ENCODE measurements around the gene FER1L5. TPM values are rescaled to one million over a fixed set of nuclear protein-coding genes. Genes with fewer than 3 reads are reported as not detected.

FER1L5 gene
- total RNA-seq, 2 experiments from 2014 or later: not detected

DNA sequence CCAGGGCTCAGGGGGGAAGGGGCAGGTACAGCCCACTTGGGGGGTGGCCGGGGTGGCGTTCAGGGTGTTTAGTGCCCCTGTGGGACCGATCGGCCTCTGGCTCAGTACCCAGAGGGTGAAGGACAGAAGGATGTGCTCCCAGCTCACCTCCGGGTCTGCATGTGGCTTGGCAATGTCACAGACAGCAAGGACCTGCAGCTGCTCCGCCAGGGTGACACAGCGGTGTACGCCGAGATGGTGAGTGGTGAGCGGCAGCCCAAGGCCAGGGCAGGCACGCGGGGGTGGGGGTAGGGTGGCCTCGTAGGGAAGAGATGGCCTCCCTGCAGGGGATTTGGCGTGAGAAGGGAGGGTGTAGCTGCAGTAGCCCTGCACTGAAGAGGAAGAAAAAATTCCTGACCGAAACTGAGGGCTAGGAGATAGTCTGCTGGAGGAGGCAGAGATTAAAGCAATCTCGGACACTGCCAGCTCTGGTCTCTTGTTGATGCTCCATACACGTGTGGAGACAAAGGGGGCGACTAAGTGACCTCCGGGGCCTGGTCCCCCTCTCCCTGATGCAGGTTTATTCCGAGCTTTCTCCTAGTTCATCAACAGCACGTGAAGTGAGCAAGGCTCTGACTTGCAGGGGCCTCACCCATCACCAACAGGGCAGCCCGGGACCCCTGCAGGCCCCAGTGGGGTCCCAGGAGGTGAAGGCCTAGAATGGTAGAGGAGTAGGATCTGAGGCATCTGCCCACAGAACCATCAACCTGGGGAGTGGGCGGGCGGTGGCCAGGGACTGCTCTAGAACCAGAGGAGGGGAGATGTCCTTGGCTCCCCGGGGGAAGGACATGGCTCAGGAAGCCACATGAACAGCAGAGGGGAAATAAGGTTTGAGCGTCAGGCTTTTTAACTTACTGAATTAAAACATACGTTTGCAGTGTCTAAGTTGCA is 45.4 kb downstream of the FER1L5 start:
- POLR2A ChIA-PET: no interaction called here
- no peak overlapping the region for H3K4me3 ChIP-seq (ENCODE audit: low read depth, low read length, poor library complexity, severe bottlenecking)
- no peak overlapping the region for H2AFZ ChIP-seq (ENCODE audit: low read length)
- BruUV-seq (replicated peaks): no TSS peak
- CTCF ChIA-PET (ENCODE audit: unreplicated experiment): no interaction called here
- DNase-seq (ENCODE audit: low spot score): no peak
- intact Hi-C loops (cut with micrococcal nuclease; ENCODE audit: unreplicated experiment): no loop called here
- H3K9me2 ChIP-seq (ENCODE audit: insufficient read depth, low read length): no peaks in the 10 kb centered on the region
- no peaks in the 10 kb centered on the region for H3K36me3 ChIP-seq (ENCODE audit: insufficient read depth, low read length)
- H3K4me2 ChIP-seq (ENCODE audit: low read length): no peak overlapping the region
- no peak overlapping the region for H3K27ac ChIP-seq (ENCODE audit: low read depth, low read length, poor library complexity, severe bottlenecking)
- no peaks in the 10 kb centered on the region for H3K79me2 ChIP-seq (ENCODE audit: insufficient read depth, low read depth, low read length)
- H4K20me1 ChIP-seq (ENCODE audit: insufficient read depth, low read length): no peaks in the 10 kb centered on the region
- no peak for TF ChIP-seq EZH2phosphoT487 (IDR thresholded peaks at IDR 0.05; ENCODE audit: borderline replicate concordance, low read depth, low read length)
- TF ChIP-seq, protein P1, sequence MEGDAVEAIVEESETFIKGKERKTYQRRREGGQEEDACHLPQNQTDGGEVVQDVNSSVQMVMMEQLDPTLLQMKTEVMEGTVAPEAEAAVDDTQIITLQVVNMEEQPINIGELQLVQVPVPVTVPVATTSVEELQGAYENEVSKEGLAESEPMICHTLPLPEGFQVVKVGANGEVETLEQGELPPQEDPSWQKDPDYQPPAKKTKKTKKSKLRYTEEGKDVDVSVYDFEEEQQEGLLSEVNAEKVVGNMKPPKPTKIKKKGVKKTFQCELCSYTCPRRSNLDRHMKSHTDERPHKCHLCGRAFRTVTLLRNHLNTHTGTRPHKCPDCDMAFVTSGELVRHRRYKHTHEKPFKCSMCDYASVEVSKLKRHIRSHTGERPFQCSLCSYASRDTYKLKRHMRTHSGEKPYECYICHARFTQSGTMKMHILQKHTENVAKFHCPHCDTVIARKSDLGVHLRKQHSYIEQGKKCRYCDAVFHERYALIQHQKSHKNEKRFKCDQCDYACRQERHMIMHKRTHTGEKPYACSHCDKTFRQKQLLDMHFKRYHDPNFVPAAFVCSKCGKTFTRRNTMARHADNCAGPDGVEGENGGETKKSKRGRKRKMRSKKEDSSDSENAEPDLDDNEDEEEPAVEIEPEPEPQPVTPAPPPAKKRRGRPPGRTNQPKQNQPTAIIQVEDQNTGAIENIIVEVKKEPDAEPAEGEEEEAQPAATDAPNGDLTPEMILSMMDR (conservative IDR thresholded peaks at IDR 0.05; ENCODE audit: low read length): no peak
- no peaks in the 10 kb centered on the region for H3K9me3 ChIP-seq (ENCODE audit: low read length)
- no peaks in the 10 kb centered on the region for H3K4me1 ChIP-seq (ENCODE audit: insufficient read depth, low read length, poor library complexity, severe bottlenecking)

DNA sequence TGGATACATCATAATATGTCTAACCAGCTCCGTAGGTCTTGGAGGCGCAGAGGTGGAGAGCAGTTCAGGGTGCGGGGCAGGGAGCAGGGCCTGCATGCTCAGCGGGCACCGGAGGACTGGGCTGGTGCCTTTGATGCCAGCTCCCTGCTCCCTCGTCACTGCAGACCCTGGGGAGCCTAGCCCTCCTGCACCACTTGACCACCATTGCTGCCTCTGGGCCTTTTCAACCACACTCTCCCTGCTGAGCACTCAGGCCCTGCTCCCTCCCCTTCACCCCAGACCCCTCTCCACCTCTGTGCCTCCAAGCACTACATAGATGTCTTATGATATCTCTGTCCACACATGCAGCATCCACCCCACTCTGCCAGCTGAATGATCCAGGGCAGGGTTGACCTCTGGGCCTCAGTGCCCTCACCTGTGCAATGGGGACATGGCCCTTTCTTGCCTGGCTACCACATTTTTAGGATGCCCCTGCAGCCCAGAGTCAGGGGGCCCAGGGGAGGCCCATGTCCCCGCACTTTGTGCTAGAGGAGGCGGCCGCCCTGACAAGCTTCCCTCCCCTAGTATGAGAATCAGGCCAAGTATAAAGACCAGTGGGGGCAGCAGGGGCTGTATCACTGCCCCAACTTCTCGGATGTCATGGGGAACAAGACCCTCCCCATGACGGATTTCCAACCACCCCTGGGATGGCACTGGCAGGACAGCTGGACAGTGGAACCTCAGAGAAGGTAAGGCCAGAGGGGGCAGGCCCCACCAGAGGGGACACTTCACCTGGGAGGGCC is 46.3 kb downstream of the FER1L5 start:
- no peaks in the 10 kb centered on the region for H3K4me1 ChIP-seq (ENCODE audit: insufficient read depth, low read length, poor library complexity, severe bottlenecking)
- TF ChIP-seq, protein P1 (conservative IDR thresholded peaks at IDR 0.05; ENCODE audit: low read length): no peak
- no peak for TF ChIP-seq EZH2phosphoT487 (IDR thresholded peaks at IDR 0.05; ENCODE audit: borderline replicate concordance, low read depth, low read length)
- intact Hi-C loops (cut with micrococcal nuclease; ENCODE audit: unreplicated experiment): no loop called here
- H3K79me2 ChIP-seq (ENCODE audit: insufficient read depth, low read depth, low read length): no peaks in the 10 kb centered on the region
- H3K9me3 ChIP-seq (ENCODE audit: low read length): no peaks in the 10 kb centered on the region
- H2AFZ ChIP-seq (ENCODE audit: low read length): no peak overlapping the region
- no peak overlapping the region for H3K4me2 ChIP-seq (ENCODE audit: low read length)
- H3K9me2 ChIP-seq (ENCODE audit: insufficient read depth, low read length): no peaks in the 10 kb centered on the region
- no peak overlapping the region for H3K27ac ChIP-seq (ENCODE audit: low read depth, low read length, poor library complexity, severe bottlenecking)
- H3K4me3 ChIP-seq (ENCODE audit: low read depth, low read length, poor library complexity, severe bottlenecking): no peak overlapping the region
- ChIA-PET POLR2A (no interaction called here), CTCF (ENCODE audit: unreplicated experiment) (no interaction called here)
- H4K20me1 ChIP-seq (ENCODE audit: insufficient read depth, low read length): no peaks in the 10 kb centered on the region
- DNase-seq (ENCODE audit: low spot score): no peak
- BruUV-seq (replicated peaks): no TSS peak
- no peaks in the 10 kb centered on the region for H3K36me3 ChIP-seq (ENCODE audit: insufficient read depth, low read length)
